Skeletal muscle cell (primary cell): Measurements from ENCODE around the gene MRPL45.
"Not testable (repeated sequence)": the region's sequence is repeated elsewhere in the genome, so short reads cannot be mapped to it uniquely, and the experiment has no call there.

Experiments
- DNase-seq: peaks from one replicate; pipeline ENCODE4 v3.0.0-alpha.2; 2010; ENCODE audit warnings: low read depth
- H3K4me3 ChIP-seq: 2 replicates; pipeline ENCODE4 v1.5.1; 2011; ENCODE audit warnings: low read depth, mild to moderate bottlenecking, control low read depth, low read length, moderate library complexity

MRPL45 gene

GRCh38 chr17:38296834-38297517, at the start of gene MRPL45:
TSS of gene MRPL45 (plus strand) at chr17:38297168. CDS start at chr17:38297184, 16 bp downstream.
- DNase-seq: peak; percentile 88
- peak within 1 kb of the TSS; percentile 59 for H3K4me3 ChIP-seq

- not testable (repeated sequence) for DNase-seq, H3K4me3 ChIP-seq
Measured at GRCh38 chr17:38253191-38253590, 43.8 kb upstream of the MRPL45 start.

- not testable (repeated sequence) for DNase-seq, H3K4me3 ChIP-seq
Measured at GRCh38 chr17:38254357-38254756, 42.6 kb upstream of the MRPL45 start.

- peak; percentile 48 for DNase-seq
- H3K4me3 ChIP-seq: peak overlapping the region; percentile 38
Measured at GRCh38 chr17:38257013-38257621, 39.9 kb upstream of the MRPL45 start.

- not testable (repeated sequence) for DNase-seq, H3K4me3 ChIP-seq
Measured at GRCh38 chr17:38265974-38266506, 30.9 kb upstream of the MRPL45 start.

- not testable (repeated sequence) for DNase-seq, H3K4me3 ChIP-seq
Measured at GRCh38 chr17:38266571-38266970, 30.4 kb upstream of the MRPL45 start.

- H3K4me3 ChIP-seq: not testable (repeated sequence)
Measured at GRCh38 chr17:38268138-38268537, 28.8 kb upstream of the MRPL45 start.

GRCh38 chr17:38269045-38269444, 27.9 kb upstream of the MRPL45 start:
- not testable (repeated sequence) for H3K4me3 ChIP-seq, DNase-seq

More at GRCh38 chr17:38268138-38268537, 28.8 kb upstream of the MRPL45 start:
- not testable (repeated sequence) for DNase-seq

GRCh38 chr17:38269552-38269951, 27.4 kb upstream of the MRPL45 start:
- DNase-seq, H3K4me3 ChIP-seq: not testable (repeated sequence)

- DNase-seq, H3K4me3 ChIP-seq: not testable (repeated sequence)
Measured at GRCh38 chr17:38285994-38286393, 11.0 kb upstream of the MRPL45 start.

GRCh38 chr17:38286501-38287091, 10.4 kb upstream of the MRPL45 start:
- peak; percentile 31 for DNase-seq
- not testable (repeated sequence) for H3K4me3 ChIP-seq

GRCh38 chr17:38288217-38288827, 8.6 kb upstream of the MRPL45 start:
- DNase-seq, H3K4me3 ChIP-seq: not testable (repeated sequence)

- H3K4me3 ChIP-seq, DNase-seq: not testable (repeated sequence)
Measured at GRCh38 chr17:38289760-38290159, 7.2 kb upstream of the MRPL45 start.

- not testable (repeated sequence) for H3K4me3 ChIP-seq, DNase-seq
Measured at GRCh38 chr17:38295602-38296365, 1.2 kb upstream of the MRPL45 start.

- no peak overlapping the region for H3K4me3 ChIP-seq
- no peak for DNase-seq
Measured at GRCh38 chr17:38315497-38315896, 18.5 kb downstream of the MRPL45 start.

GRCh38 chr17:38317081-38317480, 20.1 kb downstream of the MRPL45 start:
- no peak overlapping the region for H3K4me3 ChIP-seq
- no peak for DNase-seq

- H3K4me3 ChIP-seq: no peak overlapping the region
- no peak for DNase-seq
Measured at GRCh38 chr17:38320482-38320881, 23.5 kb downstream of the MRPL45 start.

- no peak overlapping the region for H3K4me3 ChIP-seq
- peak; percentile 7 for DNase-seq
Measured at GRCh38 chr17:38322156-38322779, 25.3 kb downstream of the MRPL45 start.

- H3K4me3 ChIP-seq: no peak overlapping the region
- no peak for DNase-seq
Measured at GRCh38 chr17:38322897-38323296, 25.9 kb downstream of the MRPL45 start.
